HepG2 (cell line): ENCODE data around the gene FBLIM1. TPM values are rescaled to one million over a fixed set of nuclear protein-coding genes. Genes with fewer than 3 reads are reported as not detected.

Source experiments
- HMG20B ChIP-seq: conservative IDR thresholded peaks from 2 replicates; pipeline ENCODE4 v1.6.1; 2016; ENCODE audit warnings: missing genetic modification reagents, missing compliant biosample characterization
- RXRB ChIP-seq: IDR thresholded peaks from 2 replicates; pipeline ENCODE4 v1.6.1; 2016; ENCODE audit warnings: borderline replicate concordance, missing genetic modification reagents, missing compliant biosample characterization
- ZFP62 ChIP-seq: sonication (generic); formaldehyde crosslinking; IDR thresholded peaks from 2 replicates; pipeline ENCODE4 v1.4.0; 2020; ENCODE audit warnings: missing genetic modification reagents
- ZFP91 ChIP-seq: sonication (generic); formaldehyde crosslinking; IDR thresholded peaks from 2 replicates; pipeline ENCODE4 v1.9.0; 2022; ENCODE audit warnings: missing genetic modification reagents, mild to moderate bottlenecking, borderline replicate concordance
- ZNF33A ChIP-seq: sonication (generic); formaldehyde crosslinking; IDR thresholded peaks from 2 replicates; pipeline ENCODE4 v1.5.1; 2020; ENCODE audit warnings: missing genetic modification reagents, mild to moderate bottlenecking, moderate library complexity, borderline replicate concordance
- ZNF629 ChIP-seq: sonication (generic); formaldehyde crosslinking; conservative IDR thresholded peaks from 2 replicates; pipeline ENCODE4 v1.5.0; 2020; ENCODE audit warnings: missing genetic modification reagents
- ZNF770 ChIP-seq: sonication (generic); formaldehyde crosslinking; IDR thresholded peaks from 2 replicates; pipeline ENCODE4 v1.5.0; 2020; ENCODE audit warnings: mild to moderate bottlenecking, missing genetic modification reagents
- polyA plus RNA-seq, 8 experiments: library from polyadenylated mRNA; depleted of rRNA in 3 of 8; stranded (reverse) in 7 of 8; unstranded in 1 of 8; fragments of >200 nt; fragmentation: Illumina TruSeq in 4 of 8; extraction: Trizol in 4 of 8; gene quantifications; 2 replicates each; pipeline versions ENCODE4 v1.2.1 to v1.2.3, GENCODE V29; 2011 to 2016; ENCODE audit warnings: low read depth in 4 of 8, missing spikeins in 1 of 8, mixed read lengths in 1 of 8; ENCODE audit not compliant: insufficient read depth in 1 of 8
- total RNA-seq, 5 experiments: library from RNA; depleted of rRNA; stranded (reverse); fragments of >200 nt; fragmentation: Illumina TruSeq; extraction: Trizol; gene quantifications; 2 replicates each; pipeline ENCODE4 v1.2.3, GENCODE V29; 2016; ENCODE audit warnings: low read depth in 1 of 5
- TF ChIP-seq, protein P1 (sequence below): sonication (generic); formaldehyde crosslinking; IDR thresholded peaks from 2 replicates; pipeline ENCODE4 v1.4.0; 2020; ENCODE audit warnings: mild to moderate bottlenecking, missing genetic modification reagents
- TF ChIP-seq, protein P2 (sequence below): sonication (generic); formaldehyde crosslinking; IDR thresholded peaks from 2 replicates; pipeline ENCODE4 v1.4.0; 2020; ENCODE audit warnings: missing genetic modification reagents, mild to moderate bottlenecking, borderline replicate concordance
- TF ChIP-seq, protein P3 (sequence below): sonication (generic); formaldehyde crosslinking; IDR thresholded peaks from 2 replicates; pipeline ENCODE4 v1.4.0; 2020; ENCODE audit warnings: missing genetic modification reagents

The FBLIM1 gene
- total and polyA plus RNA-seq, 2 of the 13 experiments (the other 11 are each of a cell fraction or from before 2014, with no cell fraction given) = 10.6 to 23.0 TPM

GRCh38 chr1:15835741-15836510 is 77.3 kb downstream of the FBLIM1 start (continued):
- TF ChIP-seq HMG20B (no peak; the same call in 1 of the 2 replicates), ZNF33A (CRISPR knock-in tag) (no peak), ZFP91 (CRISPR knock-in tag) (0 out of 2 replicates have a peak, but pooled peaks have one; percentile 35), ZNF629 (CRISPR knock-in tag) (0 out of 2 replicates have a peak, but pooled peaks have one; percentile 19), RXRB (CRISPR knock-in tag) (peak; percentile 43; the same call in 1 of the 2 replicates), ZNF770 (CRISPR knock-in tag) (0 out of 2 replicates have a peak, but pooled peaks have one; percentile 27), ZFP62 (no peak)
- TF ChIP-seq, protein P1, sequence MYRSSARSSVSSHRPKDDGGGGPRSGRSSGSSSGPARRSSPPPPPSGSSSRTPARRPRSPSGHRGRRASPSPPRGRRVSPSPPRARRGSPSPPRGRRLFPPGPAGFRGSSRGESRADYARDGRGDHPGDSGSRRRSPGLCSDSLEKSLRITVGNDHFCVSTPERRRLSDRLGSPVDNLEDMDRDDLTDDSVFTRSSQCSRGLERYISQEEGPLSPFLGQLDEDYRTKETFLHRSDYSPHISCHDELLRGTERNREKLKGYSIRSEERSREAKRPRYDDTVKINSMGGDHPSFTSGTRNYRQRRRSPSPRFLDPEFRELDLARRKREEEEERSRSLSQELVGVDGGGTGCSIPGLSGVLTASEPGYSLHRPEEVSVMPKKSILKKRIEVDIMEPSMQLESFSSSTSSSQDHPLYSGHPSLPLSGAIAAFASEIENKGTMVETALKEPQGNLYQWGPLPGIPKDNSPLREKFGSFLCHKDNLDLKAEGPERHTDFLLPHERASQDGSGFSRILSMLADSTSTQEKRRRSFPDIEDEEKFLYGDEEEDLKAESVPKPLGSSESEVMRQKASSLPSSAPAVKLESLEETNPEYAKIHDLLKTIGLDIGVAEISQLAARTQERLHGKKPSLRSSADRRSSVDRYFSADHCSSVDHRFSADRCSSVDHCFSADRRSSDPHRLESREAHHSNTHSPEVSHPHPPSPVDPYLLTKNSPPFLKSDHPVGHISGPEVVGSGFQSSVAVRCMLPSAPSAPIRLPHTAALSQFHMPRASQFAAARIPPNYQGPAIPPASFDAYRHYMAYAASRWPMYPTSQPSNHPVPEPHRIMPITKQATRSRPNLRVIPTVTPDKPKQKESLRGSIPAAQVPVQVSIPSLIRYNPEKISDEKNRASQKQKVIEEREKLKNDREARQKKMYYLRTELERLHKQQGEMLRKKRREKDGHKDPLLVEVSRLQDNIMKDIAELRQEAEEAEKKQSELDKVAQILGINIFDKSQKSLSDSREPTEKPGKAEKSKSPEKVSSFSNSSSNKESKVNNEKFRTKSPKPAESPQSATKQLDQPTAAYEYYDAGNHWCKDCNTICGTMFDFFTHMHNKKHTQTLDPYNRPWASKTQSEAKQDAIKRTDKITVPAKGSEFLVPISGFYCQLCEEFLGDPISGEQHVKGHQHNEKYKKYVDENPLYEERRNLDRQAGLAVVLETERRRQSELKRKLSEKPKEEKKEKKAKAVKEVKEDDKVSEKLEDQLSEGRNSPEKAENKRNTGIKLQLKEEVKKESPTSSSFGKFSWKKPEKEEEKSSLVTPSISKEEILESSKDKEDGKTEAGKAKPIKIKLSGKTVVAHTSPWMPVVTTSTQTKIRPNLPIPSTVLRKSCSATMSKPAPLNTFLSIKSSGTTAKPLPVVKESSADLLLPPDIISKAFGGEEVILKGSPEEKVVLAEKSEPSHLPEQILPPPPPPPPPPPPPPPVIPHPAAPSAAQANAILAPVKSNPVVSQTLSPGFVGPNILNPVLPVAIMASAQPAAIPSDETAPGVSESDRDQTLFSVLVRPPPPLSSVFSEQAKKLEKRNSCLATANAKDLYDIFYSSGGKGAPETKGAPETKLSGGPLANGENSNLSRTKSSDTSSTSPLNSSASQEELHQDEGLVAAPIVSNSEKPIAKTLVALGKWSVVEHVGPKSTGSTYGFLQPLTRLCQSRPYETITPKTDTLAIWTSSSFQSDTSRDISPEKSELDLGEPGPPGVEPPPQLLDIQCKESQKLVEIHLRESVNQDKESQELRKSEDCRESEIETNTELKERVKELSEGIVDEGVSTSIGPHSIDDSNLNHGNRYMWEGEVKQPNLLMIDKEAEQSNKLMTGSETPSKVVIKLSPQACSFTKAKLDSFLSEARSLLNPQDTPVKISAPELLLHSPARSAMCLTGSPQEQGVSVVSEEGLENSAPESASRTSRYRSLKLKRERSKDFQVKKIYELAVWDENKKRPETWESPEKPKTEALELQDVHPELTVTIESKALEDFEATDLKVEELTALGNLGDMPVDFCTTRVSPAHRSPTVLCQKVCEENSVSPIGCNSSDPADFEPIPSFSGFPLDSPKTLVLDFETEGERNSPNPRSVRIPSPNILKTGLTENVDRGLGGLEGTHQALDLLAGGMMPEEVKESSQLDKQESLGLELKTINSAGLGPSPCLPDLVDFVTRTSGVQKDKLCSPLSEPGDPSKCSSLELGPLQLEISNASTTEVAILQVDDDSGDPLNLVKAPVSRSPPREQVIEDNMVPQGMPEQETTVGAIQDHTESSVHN = no peak
- TF ChIP-seq, protein P2, sequence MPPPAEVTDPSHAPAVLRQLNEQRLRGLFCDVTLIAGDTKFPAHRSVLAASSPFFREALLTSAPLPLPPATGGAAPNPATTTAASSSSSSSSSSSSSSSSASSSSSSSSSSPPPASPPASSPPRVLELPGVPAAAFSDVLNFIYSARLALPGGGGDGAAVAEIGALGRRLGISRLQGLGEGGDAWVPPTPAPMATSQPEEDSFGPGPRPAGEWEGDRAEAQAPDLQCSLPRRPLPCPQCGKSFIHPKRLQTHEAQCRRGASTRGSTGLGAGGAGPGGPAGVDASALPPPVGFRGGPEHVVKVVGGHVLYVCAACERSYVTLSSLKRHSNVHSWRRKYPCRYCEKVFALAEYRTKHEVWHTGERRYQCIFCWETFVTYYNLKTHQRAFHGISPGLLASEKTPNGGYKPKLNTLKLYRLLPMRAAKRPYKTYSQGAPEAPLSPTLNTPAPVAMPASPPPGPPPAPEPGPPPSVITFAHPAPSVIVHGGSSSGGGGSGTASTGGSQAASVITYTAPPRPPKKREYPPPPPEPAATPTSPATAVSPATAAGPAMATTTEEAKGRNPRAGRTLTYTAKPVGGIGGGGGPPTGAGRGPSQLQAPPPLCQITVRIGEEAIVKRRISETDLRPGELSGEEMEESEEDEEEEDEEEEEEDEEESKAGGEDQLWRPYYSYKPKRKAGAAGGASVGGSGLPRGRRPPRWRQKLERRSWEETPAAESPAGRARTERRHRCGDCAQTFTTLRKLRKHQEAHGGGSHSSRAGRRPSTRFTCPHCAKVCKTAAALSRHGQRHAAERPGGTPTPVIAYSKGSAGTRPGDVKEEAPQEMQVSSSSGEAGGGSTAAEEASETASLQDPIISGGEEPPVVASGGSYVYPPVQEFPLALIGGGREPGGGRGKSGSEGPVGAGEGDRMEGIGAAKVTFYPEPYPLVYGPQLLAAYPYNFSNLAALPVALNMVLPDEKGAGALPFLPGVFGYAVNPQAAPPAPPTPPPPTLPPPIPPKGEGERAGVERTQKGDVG = peak; percentile 84; the same call in 1 of the 2 replicates
- TF ChIP-seq, protein P3, sequence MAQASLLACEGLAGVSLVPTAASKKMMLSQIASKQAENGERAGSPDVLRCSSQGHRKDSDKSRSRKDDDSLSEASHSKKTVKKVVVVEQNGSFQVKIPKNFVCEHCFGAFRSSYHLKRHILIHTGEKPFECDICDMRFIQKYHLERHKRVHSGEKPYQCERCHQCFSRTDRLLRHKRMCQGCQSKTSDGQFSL (CRISPR knock-in tag) = 0 out of 2 replicates have a peak, but pooled peaks have one; percentile 15
